GM04504 (cell line): ENCODE data around the gene TBX20.
"Not testable (repeated sequence)": the region's sequence is repeated elsewhere in the genome, so short reads cannot be mapped to it uniquely, and the experiment has no call there.

Experiments used
- DNase-seq: peaks from one replicate; pipeline ENCODE4 v3.0.0-alpha.2; 2012; ENCODE audit warnings: low read depth

The TBX20 gene

GRCh38 chr7:35220176-35220575, 33.7 kb downstream of the TBX20 start:
- DNase-seq = not testable (repeated sequence)

GRCh38 chr7:35216033-35216432, 37.9 kb downstream of the TBX20 start:
- DNase-seq = not testable (repeated sequence)

GRCh38 chr7:35215063-35215462, 38.8 kb downstream of the TBX20 start:
- DNase-seq = not testable (repeated sequence)

- DNase-seq = not testable (repeated sequence)
Observed at GRCh38 chr7:35206924-35207323, 47.0 kb downstream of the TBX20 start.

GRCh38 chr7:35204850-35205249, 49.0 kb downstream of the TBX20 start:
- DNase-seq = not testable (repeated sequence)

DNA sequence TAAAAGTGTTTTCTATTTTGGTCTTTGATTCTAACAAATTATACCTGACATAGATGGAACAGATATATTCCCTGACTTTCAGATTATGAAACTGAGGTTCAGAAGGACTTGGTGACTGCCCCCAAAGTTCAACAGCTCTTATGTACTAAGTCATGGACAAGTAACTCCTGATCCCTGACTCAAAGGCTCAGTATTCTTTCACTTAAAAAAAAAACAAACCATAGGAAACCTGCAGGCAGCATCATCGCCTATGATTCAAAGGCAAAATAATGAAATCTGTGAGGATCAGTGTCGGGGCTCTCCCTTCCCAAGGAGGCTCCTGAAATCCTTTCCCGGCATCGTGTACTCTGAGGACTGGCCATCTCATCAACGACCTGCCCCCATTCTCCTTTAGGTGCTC, 49.9 kb downstream of the TBX20 start:
- DNase-seq = not testable (repeated sequence)

- DNase-seq = not testable (repeated sequence)
Observed at GRCh38 chr7:35202353-35202752, 51.5 kb downstream of the TBX20 start.

DNA sequence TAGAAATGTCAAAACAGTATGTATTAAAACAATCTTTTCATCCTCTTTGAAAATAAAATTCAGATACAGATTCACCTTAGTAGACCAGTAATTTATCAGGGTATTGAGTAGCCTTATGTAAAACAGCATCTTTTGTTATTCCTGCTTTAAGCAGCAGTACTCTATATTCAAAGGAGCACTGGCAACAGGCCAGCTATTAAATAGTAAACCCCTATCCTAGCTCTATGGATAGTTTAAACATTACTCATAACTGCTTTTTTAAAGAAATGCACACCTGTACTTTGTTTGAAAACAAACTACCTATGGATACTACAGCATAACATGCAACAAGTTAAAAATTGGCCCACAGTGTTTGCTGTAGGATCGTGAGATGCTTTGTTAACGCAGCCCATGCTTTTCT, 53.7 kb downstream of the TBX20 start:
- DNase-seq = not testable (repeated sequence)

DNA sequence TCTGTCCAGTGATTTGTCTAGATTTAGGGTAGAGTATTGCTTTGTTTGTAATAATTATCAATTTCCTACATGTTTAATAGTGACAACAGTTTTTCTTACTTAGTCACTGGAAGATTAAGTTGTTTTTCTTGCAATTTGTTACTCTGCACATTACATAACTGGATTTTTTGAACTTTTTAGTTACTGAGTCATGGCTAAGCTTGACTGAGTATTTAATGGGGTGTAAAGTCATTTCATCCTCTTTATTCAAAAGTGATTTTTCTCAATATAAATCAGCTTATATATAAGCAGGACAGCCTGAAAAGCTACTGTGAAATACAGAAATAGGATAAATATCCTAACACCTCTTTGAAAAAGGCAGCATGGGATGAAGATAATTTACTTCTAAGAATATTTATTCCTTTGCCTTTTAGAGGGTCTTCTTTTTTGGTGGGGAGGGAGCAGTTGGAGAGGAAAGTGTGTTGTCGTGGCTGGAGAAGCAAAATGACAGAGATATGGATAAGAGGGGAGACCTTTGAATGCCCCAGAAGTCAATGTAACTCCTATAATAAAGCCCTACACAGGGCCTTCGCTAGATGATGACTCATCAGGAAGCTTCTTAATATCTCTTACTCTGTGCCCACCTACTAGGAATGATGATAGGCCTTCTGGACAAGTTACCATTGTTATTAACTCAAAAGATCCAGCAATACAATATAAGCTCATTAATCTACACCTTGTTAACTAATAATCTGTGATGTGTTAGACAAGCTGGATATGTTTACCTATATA, 55.3 kb downstream of the TBX20 start:
- not testable (repeated sequence) for DNase-seq

GRCh38 chr7:35191571-35191970, 62.3 kb downstream of the TBX20 start:
- not testable (repeated sequence) for DNase-seq

DNA sequence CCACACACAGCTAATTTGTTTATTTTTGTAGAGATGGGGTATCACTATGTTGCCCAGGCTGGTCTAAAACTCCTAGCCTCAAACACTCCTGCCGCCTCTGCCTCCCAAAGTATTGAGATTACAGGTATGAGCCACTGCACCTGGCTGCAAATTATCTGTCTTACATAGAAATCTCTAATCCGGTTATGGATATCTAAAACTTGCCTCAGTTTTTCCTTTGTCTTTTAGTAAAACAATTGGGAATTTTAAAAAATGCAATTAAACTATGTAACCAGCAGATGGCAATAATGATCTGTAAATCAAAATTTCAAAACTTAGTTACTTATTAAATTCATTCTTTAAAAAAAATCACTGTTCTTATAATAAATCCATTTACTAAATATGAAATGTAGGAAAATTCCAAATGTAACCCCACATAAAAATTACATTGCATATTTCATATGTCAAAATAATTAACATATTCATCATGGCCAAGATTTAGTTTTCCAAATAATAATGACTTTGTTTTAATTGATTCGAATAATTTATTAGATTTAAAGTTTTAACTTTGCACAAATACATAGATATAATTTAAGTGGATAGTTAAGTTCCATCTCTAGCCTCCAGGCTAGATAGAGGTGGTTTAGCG, 63.6 kb downstream of the TBX20 start:
- DNase-seq = not testable (repeated sequence)

- DNase-seq = not testable (repeated sequence)
Observed at GRCh38 chr7:35186751-35187150, 67.1 kb downstream of the TBX20 start.

GRCh38 chr7:35185908-35186731, 67.8 kb downstream of the TBX20 start:
- no peak for DNase-seq

- DNase-seq = not testable (repeated sequence)
Observed at GRCh38 chr7:35185578-35185907, 68.4 kb downstream of the TBX20 start.

DNA sequence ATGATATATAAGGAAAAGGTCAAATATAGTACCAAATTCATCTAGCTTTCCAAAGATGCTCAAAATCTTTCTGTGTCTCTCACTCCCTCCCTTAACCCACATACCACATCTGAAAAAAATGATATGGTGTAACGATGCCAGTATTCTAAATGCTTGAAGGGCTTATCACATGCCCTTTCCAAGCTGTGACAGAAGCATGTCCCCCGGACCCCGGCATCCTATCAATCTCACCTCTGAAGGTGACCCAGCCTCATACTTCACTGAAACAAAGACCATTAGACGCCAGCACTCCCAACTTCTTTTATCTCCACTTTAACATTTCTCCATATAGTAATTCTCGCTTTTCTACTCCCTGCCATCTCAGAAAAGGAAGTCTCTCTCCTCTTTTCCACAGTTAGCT, 68.9 kb downstream of the TBX20 start:
- DNase-seq = not testable (repeated sequence)

GRCh38 chr7:35183873-35184503, 69.9 kb downstream of the TBX20 start:
- not testable (repeated sequence) for DNase-seq

DNA sequence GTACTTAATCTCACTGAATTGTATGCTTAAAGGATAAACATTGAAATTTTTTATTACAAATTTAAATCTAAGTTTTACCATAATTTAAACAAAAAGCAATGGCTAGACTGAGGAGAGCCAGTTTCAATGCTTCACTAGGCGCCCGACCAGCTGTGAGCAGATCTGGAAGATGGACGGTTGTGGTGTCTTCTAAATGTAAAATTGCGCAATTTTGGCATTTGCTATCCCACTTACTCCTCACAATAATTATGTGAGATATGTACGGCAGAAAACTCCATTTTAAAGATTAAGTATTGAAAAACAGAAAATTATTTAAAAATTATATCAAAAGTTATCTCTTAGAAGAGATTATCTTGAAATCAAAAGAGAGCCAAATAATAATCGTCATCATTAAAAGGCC, 73.2 kb downstream of the TBX20 start:
- DNase-seq = not testable (repeated sequence)

DNA sequence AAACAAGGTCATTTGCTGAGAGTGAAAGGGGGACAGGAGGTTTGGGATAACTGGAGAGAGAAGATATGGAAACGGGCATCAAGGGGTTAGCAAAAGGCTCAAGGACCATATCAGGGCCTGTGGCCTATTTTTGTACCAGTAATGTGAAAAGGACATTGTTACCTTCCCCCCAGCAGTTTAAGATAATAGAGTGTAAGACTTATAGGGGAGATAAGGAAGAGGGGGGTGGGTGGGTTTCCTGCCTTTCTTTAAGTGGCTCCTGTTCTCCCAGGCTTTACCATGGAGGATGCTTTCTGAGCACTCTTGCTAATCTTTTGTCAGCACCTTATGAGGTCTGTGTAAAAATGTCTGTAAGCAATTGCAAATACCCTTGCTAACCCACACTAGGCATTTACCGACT, 80.7 kb downstream of the TBX20 start:
- DNase-seq = not testable (repeated sequence)

GRCh38 chr7:35172131-35172530, 81.8 kb downstream of the TBX20 start:
- DNase-seq = not testable (repeated sequence)

DNA sequence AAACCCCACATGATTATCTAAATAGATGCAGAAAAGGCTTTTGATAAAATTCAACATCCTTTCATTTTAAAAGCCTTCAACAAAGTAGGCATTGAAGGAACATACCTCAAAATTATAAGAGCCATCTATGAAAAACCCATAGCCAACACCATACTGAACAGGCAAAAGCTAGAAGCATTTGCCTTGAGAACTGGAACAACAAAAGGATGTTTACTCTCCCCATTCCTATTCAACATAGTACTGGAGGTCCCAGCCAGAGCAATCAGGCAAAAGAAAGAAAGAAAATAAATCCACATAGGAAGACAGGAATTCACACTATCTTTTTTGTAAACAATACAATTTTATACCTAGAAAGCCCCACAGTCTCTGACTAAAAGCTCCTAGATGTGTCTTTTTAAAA, 86.2 kb downstream of the TBX20 start:
- not testable (repeated sequence) for DNase-seq

DNA sequence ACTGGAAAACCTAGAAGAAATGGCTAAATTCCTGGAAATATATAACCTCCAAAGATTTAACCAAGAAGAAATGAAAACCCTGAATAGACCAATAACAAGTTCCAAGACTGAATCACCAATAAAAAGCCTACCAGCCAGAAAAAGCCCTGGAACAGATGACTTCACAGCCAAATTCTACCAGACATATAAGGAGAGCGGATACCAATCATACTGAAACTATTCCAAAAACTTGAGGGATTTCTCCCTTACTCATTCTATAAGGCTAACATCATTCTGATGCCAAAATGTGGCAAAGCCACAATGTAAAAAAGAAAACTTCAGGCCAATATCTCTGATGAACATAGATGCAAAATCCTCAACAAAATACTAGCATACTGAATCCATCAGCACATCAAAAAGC, 86.7 kb downstream of the TBX20 start:
- not testable (repeated sequence) for DNase-seq

DNA sequence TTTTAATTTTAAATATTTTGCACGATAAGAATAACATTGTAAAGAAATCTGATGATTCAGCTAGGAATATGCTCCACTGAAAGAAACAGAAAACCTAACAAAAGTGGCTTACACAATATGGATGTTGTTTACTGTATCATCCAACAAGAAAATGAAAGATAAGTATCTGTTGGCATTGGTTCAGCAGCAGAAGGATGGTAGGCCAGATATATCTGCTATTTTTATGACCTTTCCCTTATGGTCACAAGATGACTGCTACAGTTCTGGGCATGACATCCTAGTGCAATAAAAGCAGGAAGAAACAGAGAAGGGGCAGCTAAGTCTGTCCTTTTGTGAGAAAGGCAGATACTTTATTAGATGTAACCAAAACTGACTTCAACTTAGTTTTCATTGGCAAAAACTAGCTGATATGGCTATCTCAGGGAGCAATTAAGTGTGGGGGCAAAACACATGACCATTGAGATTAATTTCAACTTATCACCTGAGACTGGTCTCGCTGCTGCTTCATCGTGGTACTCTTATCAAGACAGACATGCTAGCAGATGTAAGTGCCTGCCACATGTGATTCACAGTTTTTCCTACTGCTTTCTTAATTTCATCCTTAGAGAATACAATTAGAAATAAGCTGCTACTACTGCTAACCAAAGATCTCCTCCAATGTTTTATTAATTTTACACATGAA, 92.7 kb downstream of the TBX20 start:
- DNase-seq = not testable (repeated sequence)
